NCI-H69 (cell line): ENCODE results near the gene ADAM12.

ENCODE experiments used
- DNase-seq: peaks from one replicate; lab custom pipeline; 2025; lab: John Stamatoyannopoulos, UW

Gene ADAM12

GRCh38 chr10:126140746-126141273 is 247.5 kb downstream of the ADAM12 start:
- no peak for DNase-seq

- DNase-seq, result no peak
Measured at GRCh38 chr10:126137562-126138221, 250.6 kb downstream of the ADAM12 start.

GRCh38 chr10:126135941-126136595 is 252.2 kb downstream of the ADAM12 start:
- DNase-seq, result no peak

- no peak for DNase-seq
Measured at GRCh38 chr10:126135177-126135576, 253.1 kb downstream of the ADAM12 start.

GRCh38 chr10:126133906-126134656 is 254.2 kb downstream of the ADAM12 start:
- no peak for DNase-seq

- DNase-seq, result no peak
Measured at GRCh38 chr10:126133082-126133620, 255.1 kb downstream of the ADAM12 start.

- no peak for DNase-seq
Measured at GRCh38 chr10:126131341-126131740, 256.9 kb downstream of the ADAM12 start.

GRCh38 chr10:126130271-126130710 is 258.0 kb downstream of the ADAM12 start:
- DNase-seq, result no peak

GRCh38 chr10:126129026-126129425 is 259.3 kb downstream of the ADAM12 start:
- no peak for DNase-seq

GRCh38 chr10:126128581-126128980 is 259.7 kb downstream of the ADAM12 start:
- DNase-seq, result no peak

- no peak for DNase-seq
Measured at GRCh38 chr10:126127481-126128029, 260.7 kb downstream of the ADAM12 start.

GRCh38 chr10:126126866-126127265 is 261.4 kb downstream of the ADAM12 start:
- no peak for DNase-seq

- no peak for DNase-seq
Measured at GRCh38 chr10:126126023-126126422, 262.3 kb downstream of the ADAM12 start.

- DNase-seq, result no peak
Measured at GRCh38 chr10:126124668-126125349, 263.5 kb downstream of the ADAM12 start.

GRCh38 chr10:126124046-126124445 is 264.2 kb downstream of the ADAM12 start:
- no peak for DNase-seq

- no peak for DNase-seq
Measured at GRCh38 chr10:126123466-126123865, 264.8 kb downstream of the ADAM12 start.

- DNase-seq, result peak; percentile 3
Measured at GRCh38 chr10:126122881-126123280, 265.4 kb downstream of the ADAM12 start.

GRCh38 chr10:126119599-126119998 is 268.7 kb downstream of the ADAM12 start:
- DNase-seq, result no peak

GRCh38 chr10:126118476-126118875 is 269.8 kb downstream of the ADAM12 start:
- DNase-seq, result peak; percentile 10

- DNase-seq, result no peak
Measured at GRCh38 chr10:126117196-126117595, 271.1 kb downstream of the ADAM12 start.

GRCh38 chr10:126115886-126116285 is 272.4 kb downstream of the ADAM12 start:
- no peak for DNase-seq
